HG02870 (cell line): ENCODE data around the gene LMO4.

Source experiments
- ATAC-seq: cut with Tn5 transposase; IDR thresholded peaks from one replicate; pipeline ENCODE4 v1.9.1; 2021; ENCODE audit warnings: mild to moderate bottlenecking, moderate library complexity; ENCODE audit not compliant: unreplicated experiment

The LMO4 gene

DNA sequence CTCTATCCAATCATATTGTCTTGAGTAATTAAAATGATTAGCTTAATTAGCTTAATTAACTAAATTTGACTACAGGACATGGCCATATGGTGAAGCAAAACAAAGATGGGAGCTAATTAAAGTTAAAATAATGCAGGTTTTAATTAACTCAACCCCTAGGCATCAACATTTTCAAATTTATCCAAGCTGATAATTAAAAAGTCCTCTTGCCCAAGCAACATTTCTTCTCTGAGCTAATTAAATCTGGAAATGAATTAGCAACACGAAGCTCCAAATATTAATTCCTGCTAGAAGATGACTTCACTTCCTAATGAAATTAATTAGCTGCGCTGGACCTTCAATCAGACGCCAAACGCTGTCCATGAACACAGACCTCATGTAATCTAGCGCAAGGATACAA, 27.9 kb downstream of the LMO4 start:
- no peak for ATAC-seq

DNA sequence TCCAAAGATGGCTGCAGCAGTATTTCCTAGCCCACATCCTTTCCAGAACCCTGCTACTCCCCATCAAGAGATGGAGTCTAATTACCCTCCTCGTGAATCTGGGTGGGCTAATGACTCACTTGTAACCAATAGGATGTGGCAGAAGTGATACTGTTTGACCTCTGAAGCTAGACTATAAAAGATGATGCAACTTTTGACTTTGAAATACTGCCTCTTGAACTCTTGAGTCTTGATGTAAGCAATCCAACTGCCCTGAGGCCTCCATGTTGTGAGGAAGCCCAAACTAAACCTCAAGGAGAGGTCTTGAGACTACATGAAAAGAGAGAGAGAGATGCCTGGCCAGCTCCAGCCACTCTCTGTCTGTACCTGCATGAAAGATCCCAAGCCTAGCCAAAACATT, 29.5 kb downstream of the LMO4 start:
- ATAC-seq = no peak

GRCh38 chr1:87359586-87359985, 30.9 kb downstream of the LMO4 start:
- no peak for ATAC-seq

DNA sequence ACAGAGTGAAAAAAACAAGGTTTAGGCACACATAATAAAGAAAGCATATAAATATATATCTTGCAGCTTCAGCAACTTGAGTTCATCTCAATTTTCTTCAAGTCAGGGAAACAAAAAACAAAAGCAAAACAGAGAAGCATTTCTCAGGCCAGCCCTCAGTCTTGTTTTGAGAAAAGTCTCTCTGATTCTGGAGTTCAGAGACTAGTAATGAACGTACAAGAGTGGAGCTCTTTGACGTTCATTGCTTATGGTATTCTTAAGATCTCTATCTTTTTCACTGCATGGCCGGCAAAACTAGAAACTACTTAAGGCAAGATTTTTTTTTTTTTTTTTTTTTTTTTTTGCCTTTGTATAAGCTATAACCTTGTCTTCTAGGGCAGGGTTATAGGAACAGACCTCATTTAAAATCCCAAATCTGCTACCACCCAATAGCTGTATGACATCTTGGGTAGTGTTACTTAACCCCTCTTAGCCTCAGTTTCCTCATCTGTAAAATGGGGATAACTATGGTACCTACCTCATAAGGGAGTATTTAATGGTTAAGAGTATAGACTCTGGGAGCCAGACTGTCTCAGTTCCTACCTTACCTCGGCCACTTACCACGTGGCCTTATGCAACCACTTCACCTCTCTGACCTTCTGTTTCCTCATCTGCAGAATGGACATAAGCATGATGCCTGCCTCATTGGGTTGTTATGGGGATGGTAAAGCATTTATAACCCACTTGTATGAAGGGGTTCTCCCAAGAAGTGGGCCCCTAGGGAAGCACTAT, 33.6 kb downstream of the LMO4 start:
- no peak for ATAC-seq

DNA sequence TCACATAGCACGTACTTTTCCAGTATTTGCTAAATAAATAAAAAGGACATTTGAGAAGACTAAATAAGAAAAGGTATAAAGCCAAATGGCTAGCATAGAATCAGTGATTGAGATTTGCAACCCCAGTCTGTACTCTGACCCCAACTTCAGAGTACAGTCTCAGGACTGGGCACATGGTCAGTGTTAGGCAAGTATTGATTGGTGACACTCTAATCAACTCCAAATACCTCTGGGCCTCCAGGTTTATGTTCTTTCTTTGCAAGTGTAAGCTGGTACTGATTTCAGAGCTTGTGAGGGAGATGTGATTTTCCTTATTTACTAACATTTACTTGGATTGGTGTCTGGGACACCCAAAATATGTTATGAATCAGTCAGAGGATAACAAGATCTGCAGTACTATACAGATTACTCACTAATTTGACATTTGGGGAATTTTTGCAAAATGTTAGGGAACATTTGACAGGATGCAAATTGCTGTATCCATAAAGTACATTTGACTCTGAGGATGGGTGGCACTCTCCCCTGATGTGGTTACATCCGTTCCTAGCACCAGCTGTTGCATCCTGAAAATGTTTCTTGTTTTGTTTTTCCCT, 34.2 kb downstream of the LMO4 start:
- ATAC-seq = no peak

DNA sequence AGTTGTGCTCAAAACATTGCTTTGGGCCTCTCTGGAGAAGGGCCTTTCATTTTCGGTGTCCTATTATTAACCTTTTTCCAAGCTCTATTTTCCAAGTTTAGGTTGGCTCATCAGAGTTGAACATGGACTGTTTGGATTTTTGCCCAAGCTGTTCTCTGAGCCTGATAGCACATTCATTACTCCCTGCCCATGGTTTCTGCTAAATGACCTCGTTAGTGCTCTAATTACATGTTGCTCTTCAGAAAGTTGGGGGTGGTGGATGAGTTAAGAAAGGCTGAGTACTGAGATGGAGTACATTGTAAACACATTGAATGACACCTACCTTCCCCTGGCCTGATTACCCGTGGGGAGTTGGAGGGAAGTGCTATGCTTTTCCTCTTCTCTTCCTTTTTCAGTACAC, 38.9 kb downstream of the LMO4 start:
- ATAC-seq = no peak

DNA sequence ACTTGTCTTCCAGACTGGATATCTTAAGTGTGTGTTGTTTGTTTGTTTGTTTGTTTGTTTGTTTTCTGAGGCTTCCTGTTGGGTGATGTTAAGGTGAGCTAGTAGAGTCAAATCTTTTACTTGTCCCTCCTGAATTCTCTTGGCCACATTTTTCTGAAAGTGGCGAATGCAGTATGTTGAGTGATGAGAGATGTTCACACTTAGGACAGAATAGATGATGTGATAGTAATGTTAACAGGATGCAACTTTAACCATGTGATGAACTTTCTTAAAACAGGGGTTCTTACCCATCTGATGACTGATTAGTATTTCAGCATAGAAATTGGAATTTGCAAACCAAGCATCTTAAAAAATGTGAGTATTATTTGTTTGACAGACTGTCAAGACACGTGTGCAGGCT, 40.2 kb downstream of the LMO4 start:
- ATAC-seq = no peak

DNA sequence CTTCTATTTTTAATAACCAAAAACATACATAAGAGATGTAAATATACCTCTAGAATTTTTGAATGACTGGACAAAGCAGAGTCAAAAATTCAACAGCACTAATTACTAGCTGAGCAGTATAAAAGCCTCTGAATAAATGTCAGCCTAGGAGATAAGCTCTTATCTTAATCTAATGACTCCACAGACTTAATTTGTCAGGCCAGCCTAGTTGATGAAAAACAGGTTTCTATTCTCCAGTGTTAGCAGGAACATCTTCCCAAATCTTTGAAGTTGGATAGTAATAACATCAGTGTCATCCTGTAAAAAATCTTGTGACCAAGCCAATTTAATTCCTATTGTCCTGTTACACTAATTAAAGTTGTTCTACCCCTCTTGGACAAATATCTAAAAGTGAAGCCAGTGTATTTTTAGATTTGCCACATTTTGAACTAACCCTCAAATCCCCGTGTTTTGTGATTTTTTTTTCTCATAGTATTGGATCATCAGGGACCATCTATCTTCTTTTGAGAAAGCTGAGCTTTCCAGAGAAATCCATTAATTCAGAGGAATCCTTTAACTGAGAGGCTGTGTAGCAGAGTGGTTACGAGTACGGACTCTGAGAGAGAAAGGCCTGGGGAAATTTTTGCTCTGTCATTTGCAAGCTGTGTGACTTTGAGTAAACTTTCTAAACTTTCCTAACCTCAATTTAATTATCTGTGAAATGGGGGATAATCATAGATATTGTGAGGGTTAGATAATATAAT, 41.2 kb downstream of the LMO4 start:
- no peak for ATAC-seq

DNA sequence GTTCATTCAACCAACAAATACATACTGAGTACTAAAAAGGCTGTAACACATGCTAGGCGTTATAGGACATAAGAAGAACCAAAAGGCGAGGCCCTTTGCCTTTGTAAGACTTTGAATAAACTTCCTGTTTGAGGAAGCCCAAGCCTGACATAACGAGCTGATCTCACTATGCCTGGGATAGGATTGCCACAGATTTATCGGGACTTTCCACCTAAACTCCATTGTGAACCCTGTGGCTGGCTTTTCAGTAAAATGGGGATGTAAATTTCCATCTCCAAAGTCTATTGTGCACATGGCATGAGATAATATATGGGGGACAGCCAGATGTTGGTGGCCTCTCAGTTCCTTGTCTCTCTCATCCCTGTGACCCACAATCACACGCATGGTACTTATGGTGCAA, 41.9 kb downstream of the LMO4 start:
- no peak for ATAC-seq

GRCh38 chr1:87379306-87379705, 50.6 kb downstream of the LMO4 start:
- ATAC-seq = no peak

- no peak for ATAC-seq
These were observed 57.6 kb downstream of the LMO4 start for GRCh38 chr1:87386217-87386790.

GRCh38 chr1:87388411-87388810, 59.7 kb downstream of the LMO4 start:
- no peak for ATAC-seq

DNA sequence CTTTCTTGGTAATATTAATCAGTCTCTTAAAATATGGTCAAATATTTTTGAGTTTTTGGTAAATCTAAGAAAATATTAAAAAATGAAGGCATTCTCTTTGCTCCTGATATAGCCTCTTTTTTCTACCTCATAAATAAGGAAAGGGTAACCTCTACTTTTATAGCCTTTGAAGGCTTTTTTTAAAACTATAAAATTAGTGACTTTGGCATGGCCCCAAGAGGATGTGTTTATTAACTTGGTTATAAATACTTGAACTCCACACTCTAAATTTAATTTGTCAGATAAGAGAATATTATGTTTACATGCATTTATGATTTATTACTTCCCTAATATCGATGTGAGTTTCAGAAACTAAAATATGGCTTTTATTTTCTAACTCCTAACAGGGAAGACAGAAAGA, 60.3 kb downstream of the LMO4 start:
- ATAC-seq = no peak

- ATAC-seq = no peak
These were observed 60.9 kb downstream of the LMO4 start for GRCh38 chr1:87389546-87389945.

- no peak for ATAC-seq
These were observed 63.8 kb downstream of the LMO4 start for GRCh38 chr1:87392248-87393192.

GRCh38 chr1:87393445-87394085, 64.9 kb downstream of the LMO4 start:
- ATAC-seq = no peak

DNA sequence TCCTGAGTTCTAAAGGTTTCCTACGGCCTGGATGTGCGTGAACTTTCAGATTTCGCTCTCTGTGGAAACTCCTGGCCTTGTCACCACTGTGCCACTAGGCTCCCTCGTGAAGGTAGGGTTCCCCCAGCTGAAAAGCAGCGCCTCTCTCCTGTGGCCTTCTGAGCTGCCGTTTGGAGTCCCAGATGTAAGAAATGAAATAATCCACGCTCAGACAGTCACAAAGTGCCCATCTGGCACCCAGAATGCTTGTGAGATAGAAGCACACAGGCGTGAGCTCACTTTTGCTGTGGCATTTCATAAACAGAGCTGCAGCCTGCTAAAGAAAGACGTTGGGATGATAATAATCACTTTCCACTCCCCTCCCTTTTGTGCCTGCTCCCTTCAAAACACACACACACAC, 65.8 kb downstream of the LMO4 start:
- no peak for ATAC-seq

DNA sequence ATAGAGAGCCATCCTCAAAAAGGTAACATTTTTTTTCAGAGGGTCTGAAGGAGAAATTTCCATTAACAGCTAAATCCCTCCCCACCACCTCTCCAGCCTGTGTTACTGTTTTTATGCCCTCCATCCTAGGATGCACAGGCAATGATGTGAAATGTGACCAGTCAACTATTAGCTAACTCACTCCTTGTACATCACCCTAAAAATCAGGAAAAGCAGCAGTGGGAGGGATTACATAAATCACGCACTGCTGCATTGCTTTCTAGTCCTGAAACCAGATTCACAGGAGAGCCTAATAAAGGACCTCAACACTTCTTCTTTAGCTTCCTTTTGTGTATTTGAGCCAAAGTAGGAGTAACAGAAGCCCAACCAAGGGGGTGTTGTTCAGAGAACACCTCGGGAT, 66.3 kb downstream of the LMO4 start:
- ATAC-seq = no peak
